Nephron (organoid): ENCODE results near the gene ZNF474.

Source experiments
- H3K27ac Mint-ChIP-seq, 3 experiments: 2 replicates each; pipeline ENCODE4 v1.8.0; 2020; ENCODE audit warnings: mixed read lengths in 3 of 3, mild to moderate bottlenecking in 2 of 3, moderate library complexity in 1 of 3
- H3K27me3 Mint-ChIP-seq: 2 replicates; pipeline ENCODE4 v1.8.0; 2021; ENCODE audit warnings: low read depth, mild to moderate bottlenecking, moderate library complexity, mixed read lengths
- H3K36me3 Mint-ChIP-seq: 2 replicates; pipeline ENCODE4 v1.8.0; 2020; ENCODE audit warnings: low read depth, mixed read lengths
- H3K4me1 Mint-ChIP-seq: 2 replicates; pipeline ENCODE4 v1.8.0; 2020; ENCODE audit warnings: mixed read lengths
- H3K4me3 Mint-ChIP-seq, 3 experiments: 2 replicates each; pipeline ENCODE4 v1.8.0; 2020; ENCODE audit warnings: mild to moderate bottlenecking in 3 of 3, mixed read lengths in 3 of 3, moderate library complexity in 2 of 3
- H3K9me3 Mint-ChIP-seq: 2 replicates; pipeline ENCODE4 v1.8.0; 2020; ENCODE audit warnings: mixed read lengths
- CTCF ChIP-seq, 3 experiments: fragments of 200-600 bp; sonication (generic); IDR thresholded peaks; one replicate each; pipeline ENCODE4 v1.5.0; 2021; ENCODE audit warnings: antibody characterized with exemption in 3 of 3; ENCODE audit not compliant: unreplicated experiment in 3 of 3

Gene ZNF474

GRCh38 chr5:122184676-122185255 lies 55.4 kb downstream of the ZNF474 start:
- H3K36me3 Mint-ChIP-seq: no peaks in the 10 kb centered on the region
- H3K27ac Mint-ChIP-seq: no peak overlapping the region
- TF ChIP-seq CTCF (IDR thresholded peaks at IDR 0.05; ENCODE audit: unreplicated experiment in 3 of 3): no peak
- no peak overlapping the region for H3K4me3 Mint-ChIP-seq
- no peaks in the 10 kb centered on the region for H3K9me3 Mint-ChIP-seq
- H3K27me3 Mint-ChIP-seq: no peaks in the 10 kb centered on the region
- peaks cover 42% of the 10 kb centered on the region for H3K4me1 Mint-ChIP-seq

GRCh38 chr5:122187426-122187825 lies 58.1 kb downstream of the ZNF474 start:
- Mint-ChIP-seq H3K27ac (no peak overlapping the region), H3K4me3 (no peak overlapping the region), H3K36me3 (no peaks in the 10 kb centered on the region), H3K4me1 (peaks cover 42% of the 10 kb centered on the region), H3K27me3 (peaks cover 3% of the 10 kb centered on the region), H3K9me3 (no peaks in the 10 kb centered on the region)
- no peak for TF ChIP-seq CTCF (IDR thresholded peaks at IDR 0.05; ENCODE audit: unreplicated experiment in 3 of 3)

GRCh38 chr5:122190156-122190555 lies 60.8 kb downstream of the ZNF474 start:
- H3K27me3 Mint-ChIP-seq: peaks cover 6% of the 10 kb centered on the region
- H3K9me3 Mint-ChIP-seq: no peaks in the 10 kb centered on the region
- no peaks in the 10 kb centered on the region for H3K36me3 Mint-ChIP-seq
- peak overlapping the region in 1 of 3 experiments; percentile 12 for H3K27ac Mint-ChIP-seq
- TF ChIP-seq CTCF (IDR thresholded peaks at IDR 0.05; ENCODE audit: unreplicated experiment in 3 of 3): no peak
- no peak overlapping the region for H3K4me3 Mint-ChIP-seq
- H3K4me1 Mint-ChIP-seq: peaks cover 35% of the 10 kb centered on the region

GRCh38 chr5:122192497-122193496 lies 63.5 kb downstream of the ZNF474 start:
- peak; percentile 60 to 79 (median 63) for TF ChIP-seq CTCF (IDR thresholded peaks at IDR 0.05; ENCODE audit: unreplicated experiment in 3 of 3)
- H3K4me1 Mint-ChIP-seq: peaks cover 45% of the 10 kb centered on the region
- peaks cover 6% of the 10 kb centered on the region for H3K27me3 Mint-ChIP-seq
- no peak overlapping the region for H3K4me3 Mint-ChIP-seq
- H3K9me3 Mint-ChIP-seq: no peaks in the 10 kb centered on the region
- no peaks in the 10 kb centered on the region for H3K36me3 Mint-ChIP-seq
- peak overlapping the region in 2 of 3 experiments; percentile 4 to 24 for H3K27ac Mint-ChIP-seq

GRCh38 chr5:122195802-122196394 lies 66.6 kb downstream of the ZNF474 start:
- peaks cover 37% of the 10 kb centered on the region for H3K4me1 Mint-ChIP-seq
- H3K9me3 Mint-ChIP-seq: no peaks in the 10 kb centered on the region
- TF ChIP-seq CTCF (IDR thresholded peaks at IDR 0.05; ENCODE audit: unreplicated experiment in 3 of 3): peak; percentile 65 to 80 (median 66)
- H3K36me3 Mint-ChIP-seq: no peaks in the 10 kb centered on the region
- H3K4me3 Mint-ChIP-seq: no peak overlapping the region
- peak overlapping the region in 2 of 3 experiments; percentile 51 to 53 for H3K27ac Mint-ChIP-seq
- H3K27me3 Mint-ChIP-seq: peaks cover 6% of the 10 kb centered on the region
